ENCODE measurements around the gene OSBPL1A. TPM values are rescaled to one million over a fixed set of nuclear protein-coding genes. Genes with fewer than 3 reads are reported as not detected.
"Not testable (repeated sequence)": the region's sequence is repeated elsewhere in the genome, so short reads cannot be mapped to it uniquely, and the experiment has no call there.

Gene OSBPL1A
- polyA plus RNA-seq, 3 donors = 13.4 to 79.5 (median 49.5) TPM

DNA sequence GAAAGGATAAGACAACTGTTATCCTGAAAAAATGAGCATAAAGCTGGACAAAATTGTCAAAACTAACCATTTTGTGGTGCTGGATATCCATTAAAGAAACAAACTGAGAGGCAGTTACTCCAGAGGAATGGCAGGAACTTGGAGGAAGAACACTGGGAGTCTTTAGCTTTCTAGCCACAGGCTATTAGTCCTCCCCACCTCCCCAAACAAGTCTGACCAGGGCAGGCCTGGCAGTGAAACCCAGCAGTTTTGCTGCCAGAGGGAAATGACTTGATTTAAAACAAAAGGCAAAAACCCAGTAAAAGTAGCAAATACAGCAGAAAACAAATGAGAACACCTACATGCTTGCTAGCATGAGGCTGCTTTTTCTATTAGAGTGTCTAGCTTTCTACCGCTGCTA is 34.9 kb downstream of the OSBPL1A start:
- H3K27ac ChIP-seq (ENCODE audit: low read depth, low read length) = no peak overlapping the region
- WGBS, 3 donors = 85 to 92% (median 91%) methylated on average over 1 of the region's 1 CpG

DNA sequence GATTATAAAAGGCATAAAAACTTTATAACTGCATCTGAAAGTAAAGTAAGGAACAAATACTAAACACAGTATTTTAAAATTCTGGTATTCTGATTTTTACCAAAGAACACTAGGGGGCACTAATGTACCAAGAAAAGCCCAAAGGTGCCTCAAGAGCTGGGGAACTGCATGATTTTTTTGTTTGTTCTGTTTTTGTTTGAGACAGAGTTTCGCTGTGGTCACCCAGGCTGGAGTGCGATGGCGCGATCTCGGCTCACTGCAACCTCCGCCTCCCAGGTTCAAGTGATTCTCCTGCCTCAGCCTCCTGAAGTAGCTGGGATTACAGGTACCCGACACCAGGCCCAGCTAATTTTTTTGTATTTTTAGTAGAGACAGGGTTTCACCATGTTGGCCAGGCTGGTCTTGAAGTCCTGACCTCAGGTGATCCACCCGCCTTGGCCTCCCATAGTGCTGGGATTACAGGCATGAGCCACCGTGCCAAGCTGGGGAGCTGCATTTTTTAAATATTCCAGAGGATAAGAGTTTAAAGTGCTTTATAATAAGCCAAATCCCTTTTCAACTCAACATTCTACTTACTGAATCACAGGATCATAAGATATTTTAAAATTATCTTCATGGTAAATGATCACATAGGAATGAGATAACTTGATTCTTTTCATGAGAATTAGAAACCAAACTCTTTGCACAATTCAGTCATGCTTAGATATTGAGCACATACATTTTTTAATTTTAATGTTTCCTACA is 37.7 kb downstream of the OSBPL1A start:
- 23 to 25% (median 24%) methylated on average over 9 of the region's 9 CpGs for WGBS, 3 donors
- not testable (repeated sequence) for H3K27ac ChIP-seq (ENCODE audit: low read depth, low read length)

DNA sequence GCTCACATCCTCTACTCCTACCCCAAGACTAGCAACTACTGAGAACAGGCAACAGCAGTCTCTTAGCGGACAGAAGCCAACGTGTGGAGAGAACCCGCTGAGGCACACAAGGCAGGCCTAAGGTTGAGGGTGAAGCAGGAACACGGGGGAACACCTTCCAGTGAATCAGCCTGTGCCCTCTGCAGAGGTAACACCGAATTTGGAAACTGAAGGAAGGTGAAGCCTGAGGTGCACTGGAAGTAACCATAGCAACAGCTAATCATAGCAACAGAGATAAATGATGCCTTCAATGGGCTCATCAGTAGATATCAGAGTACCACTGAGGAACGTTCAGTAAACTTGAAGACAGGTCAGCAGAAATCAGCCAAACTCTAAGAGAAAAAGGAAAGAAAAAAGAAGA is 43.3 kb downstream of the OSBPL1A start:
- H3K27ac ChIP-seq (ENCODE audit: low read depth, low read length) = no peak overlapping the region
- 78 to 88% (median 85%) methylated on average over 6 of the region's 6 CpGs for WGBS, 3 donors

DNA sequence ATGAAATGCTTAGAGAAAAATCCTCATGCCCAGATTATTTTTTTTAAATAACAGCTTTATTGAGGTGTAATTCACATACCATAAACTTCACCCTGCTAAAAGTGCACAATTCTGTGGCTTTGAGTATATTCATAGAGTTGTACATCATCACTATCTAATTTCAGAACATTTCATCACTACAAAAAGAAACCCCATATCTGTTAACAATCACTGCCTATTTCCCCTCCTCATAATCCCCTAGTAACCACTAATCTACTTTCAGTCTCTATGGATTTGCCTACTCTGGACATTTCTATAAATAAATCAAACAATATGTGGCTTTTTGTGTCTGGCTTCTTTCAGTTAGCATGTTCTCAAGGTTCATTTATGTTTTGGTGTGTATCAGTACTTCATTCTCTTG is 51.4 kb downstream of the OSBPL1A start:
- H3K27ac ChIP-seq (ENCODE audit: low read depth, low read length) = no peak overlapping the region

DNA sequence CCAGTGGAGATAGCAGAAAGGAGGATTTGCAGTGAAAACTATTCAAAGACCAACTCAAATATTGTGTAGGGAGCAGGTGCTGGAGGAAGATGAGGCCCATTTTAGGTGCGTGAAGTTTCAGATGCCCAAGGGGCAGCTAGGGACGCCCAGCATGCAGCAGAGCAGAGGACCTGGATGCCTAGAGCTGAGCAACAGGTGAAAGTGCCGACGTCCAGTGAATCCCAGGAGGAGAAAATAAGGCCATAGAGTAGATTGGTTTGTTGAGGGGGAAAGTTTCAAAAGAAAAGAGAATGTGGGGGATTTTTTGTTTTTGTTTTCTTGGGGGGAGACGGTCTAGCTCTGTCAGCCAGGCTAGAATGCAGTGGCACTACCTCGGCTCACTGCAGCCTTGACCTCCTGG is 53.1 kb downstream of the OSBPL1A start:
- 95% methylated on average over 6 of the region's 6 CpGs for WGBS, 3 donors
- H3K27ac ChIP-seq (ENCODE audit: low read depth, low read length) = no peak overlapping the region

DNA sequence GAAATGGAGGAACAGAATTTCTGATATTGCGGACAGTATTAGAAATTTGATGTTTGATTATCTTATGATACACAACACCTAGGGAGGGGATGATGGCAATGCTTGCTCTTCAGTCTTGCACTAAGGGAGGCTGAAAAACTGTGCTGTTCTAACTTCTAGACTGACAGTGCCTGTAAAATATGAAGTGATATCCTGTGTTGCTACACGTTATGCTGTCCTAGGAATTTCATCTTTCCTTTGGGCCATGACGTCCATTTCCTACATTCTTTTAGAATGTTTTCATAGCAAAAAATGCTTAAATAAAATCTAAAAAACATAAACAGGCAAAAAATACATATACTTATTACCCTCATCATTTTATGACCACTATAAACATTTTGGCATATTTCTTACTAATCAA is 55.3 kb downstream of the OSBPL1A start:
- 81 to 88% (median 87%) methylated on average over 3 of the region's 3 CpGs for WGBS, 3 donors
- no peak overlapping the region for H3K27ac ChIP-seq (ENCODE audit: low read depth, low read length)

DNA sequence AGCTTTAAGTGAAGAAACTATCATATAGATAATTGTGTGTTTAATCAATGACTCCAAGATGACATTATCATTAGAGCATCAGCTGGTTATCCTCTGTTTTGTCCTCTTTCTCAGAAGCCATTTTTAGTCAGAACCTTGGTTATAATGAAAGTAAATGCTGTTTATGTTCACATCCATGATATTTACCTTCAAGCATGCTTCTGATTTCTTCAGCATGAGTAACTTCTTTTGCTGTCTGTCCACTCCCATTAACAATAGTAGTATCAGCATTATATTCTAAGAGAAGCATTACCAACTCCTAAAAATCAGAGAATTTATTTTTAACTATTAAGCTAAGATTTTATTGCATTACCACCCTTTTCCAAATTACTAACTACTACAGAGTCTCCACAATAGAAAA is 56.3 kb downstream of the OSBPL1A start:
- no peak overlapping the region for H3K27ac ChIP-seq (ENCODE audit: low read depth, low read length)

DNA sequence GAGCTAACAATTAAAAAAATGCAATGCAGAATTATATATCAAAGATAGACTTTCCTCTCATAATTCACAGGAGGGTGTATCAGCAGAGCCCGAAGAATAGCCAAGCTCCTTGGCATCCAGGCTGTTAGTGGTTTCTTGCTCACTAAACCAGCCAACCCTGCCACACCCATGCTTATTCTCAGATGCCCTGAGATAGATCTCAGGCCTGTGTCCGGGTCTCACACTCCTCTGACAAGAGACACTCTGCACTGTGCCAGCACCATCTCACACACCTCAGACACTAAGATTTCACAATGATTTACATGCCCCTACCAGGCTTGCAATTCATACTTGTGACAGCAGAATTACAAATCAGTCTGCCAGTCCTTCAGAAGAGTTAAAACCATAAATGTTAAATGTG is 64.5 kb downstream of the OSBPL1A start:
- 85 to 86% (median 86%) methylated on average over 2 of the region's 2 CpGs for WGBS, 3 donors
- no peak overlapping the region for H3K27ac ChIP-seq (ENCODE audit: low read depth, low read length)

DNA sequence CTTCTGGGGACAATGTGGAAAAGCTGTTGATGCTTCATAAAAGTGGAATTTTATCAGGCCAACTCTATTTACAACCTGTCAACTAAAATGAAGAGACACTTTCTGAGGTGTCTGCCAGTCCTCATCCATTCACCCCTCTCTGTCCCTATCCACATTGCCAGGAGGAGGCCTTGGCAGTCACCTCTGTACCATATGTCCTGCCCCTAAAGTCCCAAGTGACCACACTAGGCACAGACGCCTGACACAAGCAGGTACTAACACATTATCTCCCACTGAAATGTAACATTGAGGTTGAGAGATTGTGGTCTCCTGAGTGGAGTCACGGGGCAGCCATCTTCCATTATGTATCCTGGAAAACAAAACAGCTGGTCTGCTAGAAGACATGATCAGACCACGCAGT is 71.4 kb downstream of the OSBPL1A start:
- no peak overlapping the region for H3K27ac ChIP-seq (ENCODE audit: low read depth, low read length)
- 93 to 96% (median 95%) methylated on average over 3 of the region's 3 CpGs for WGBS, 3 donors

DNA sequence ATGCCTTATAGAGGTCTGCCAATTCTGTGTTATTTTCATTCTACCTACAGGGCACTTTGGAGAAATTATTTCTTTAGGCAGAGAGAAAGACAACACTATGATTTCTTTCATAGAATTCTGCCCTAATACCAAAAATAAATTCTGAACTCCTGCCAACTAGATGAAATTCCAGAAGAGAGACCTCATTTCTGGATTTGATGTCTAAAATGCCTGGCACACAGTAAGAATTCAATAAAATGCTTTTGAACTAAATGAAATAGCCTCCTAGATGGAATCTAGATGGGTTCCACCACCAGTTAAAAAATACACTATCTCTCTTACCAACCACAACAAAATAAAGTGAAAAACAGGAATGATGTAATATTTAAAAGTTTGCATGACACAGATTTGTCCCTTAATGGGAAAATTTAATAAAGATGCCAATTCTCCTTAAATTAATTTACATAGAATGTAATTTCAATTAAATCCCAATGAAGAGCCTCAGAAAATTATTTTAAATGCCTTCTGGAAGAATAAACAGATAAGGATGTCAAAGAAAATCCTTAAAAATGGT is 75.0 kb downstream of the OSBPL1A start:
- no peak overlapping the region for H3K27ac ChIP-seq (ENCODE audit: low read depth, low read length)

GRCh38 chr18:24321071-24321470 is 76.6 kb downstream of the OSBPL1A start:
- no peak overlapping the region for H3K27ac ChIP-seq (ENCODE audit: low read depth, low read length)
- 92 to 96% (median 96%) methylated on average over 1 of the region's 1 CpG for WGBS, 3 donors

- no peak overlapping the region for H3K27ac ChIP-seq (ENCODE audit: low read depth, low read length)
- WGBS, 3 donors = 22 to 71% (median 69%) methylated on average over 5 of the region's 5 CpGs
These were observed 77.9 kb downstream of the OSBPL1A start for GRCh38 chr18:24319757-24320156.

DNA sequence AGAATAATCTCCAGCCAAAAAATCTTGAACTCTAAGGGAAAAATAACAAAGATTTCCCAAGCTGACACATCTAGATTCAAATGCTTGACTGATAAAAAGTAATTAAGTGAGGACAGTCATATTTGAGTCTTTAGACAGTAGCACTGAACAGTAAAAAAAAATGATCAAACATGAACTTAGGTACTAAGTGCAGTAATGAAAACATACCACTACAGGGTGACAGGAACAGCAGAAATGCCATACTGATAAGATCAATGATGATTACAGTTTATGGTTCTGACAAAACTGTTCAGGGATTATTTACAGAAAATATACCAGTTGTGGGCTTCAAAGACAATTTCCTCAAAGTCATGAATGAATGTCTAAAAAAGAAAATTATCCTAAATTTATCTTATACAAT is 80.3 kb downstream of the OSBPL1A start:
- no peak overlapping the region for H3K27ac ChIP-seq (ENCODE audit: low read depth, low read length)

GRCh38 chr18:24315170-24315569 is 82.5 kb downstream of the OSBPL1A start:
- WGBS, 3 donors = 91 to 96% (median 96%) methylated on average over 1 of the region's 1 CpG
- H3K27ac ChIP-seq (ENCODE audit: low read depth, low read length) = no peak overlapping the region

GRCh38 chr18:24306201-24306600 is 91.4 kb downstream of the OSBPL1A start:
- no peak overlapping the region for H3K27ac ChIP-seq (ENCODE audit: low read depth, low read length)
- 86 to 96% (median 96%) methylated on average over 2 of the region's 2 CpGs for WGBS, 3 donors

DNA sequence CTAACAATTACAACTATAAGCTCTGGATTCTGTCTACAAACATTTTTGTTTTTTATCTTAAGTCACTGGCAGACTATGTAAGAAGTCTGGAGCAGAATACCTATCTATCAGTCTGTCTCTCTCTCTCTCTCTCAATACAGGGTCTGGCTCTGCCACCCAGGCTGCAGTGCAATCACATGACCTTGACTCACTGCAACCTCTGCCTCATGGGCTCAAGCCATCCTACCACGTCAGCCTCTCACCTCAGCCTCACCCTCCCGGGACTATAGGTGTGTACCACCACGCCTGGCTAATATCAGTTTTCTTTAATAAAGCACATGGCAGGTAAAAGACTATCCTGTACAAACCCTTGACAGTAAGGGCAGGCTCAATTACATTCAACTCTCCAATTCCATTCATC is 96.9 kb downstream of the OSBPL1A start:
- H3K27ac ChIP-seq (ENCODE audit: low read depth, low read length) = no peak overlapping the region
- 92 to 95% (median 93%) methylated on average over 3 of the region's 3 CpGs for WGBS, 3 donors

DNA sequence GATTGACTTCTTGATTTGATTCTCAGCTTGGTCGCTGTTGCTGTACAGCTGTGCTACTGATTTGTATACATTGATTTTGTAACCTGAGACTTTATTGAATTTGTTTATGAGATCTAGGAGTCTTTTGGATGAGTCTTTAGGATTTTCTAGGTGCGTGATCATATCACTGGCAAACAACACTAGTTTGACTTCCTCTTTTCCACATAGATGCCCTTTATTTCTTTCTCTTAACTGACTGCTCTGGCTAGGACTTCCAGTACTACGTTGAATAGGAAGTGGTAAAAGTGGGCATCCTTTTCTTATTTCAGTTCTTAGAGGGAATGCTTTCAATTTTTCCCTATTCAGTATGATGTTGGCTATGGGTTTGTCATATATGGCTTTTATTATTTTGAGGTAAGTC is 101.3 kb downstream of the OSBPL1A start:
- WGBS, 3 donors = 61 to 80% (median 74%) methylated on average over 3 of the region's 3 CpGs
- no peak overlapping the region for H3K27ac ChIP-seq (ENCODE audit: low read depth, low read length)

DNA sequence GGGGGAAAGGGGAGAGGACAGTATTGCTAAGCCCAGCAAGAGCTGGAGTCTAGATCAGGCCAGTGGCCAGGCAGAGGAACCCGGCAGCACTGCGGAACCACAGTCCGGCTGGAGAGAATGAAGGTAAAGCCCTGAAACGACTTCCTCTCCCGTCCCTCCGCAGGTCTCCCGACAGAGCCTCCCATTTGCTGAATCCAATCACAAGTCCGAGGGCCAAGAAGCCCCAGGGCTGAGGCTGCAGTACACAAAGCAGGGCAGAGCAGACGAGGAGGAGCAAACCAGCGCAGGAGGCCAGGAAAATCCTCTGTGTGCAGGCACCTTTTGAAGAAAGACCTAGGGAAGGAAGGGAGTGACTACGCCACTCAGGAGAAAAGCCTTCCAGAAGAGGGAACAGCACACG is 104.4 kb downstream of the OSBPL1A start:
- WGBS, 3 donors = 87 to 91% (median 90%) methylated on average over 12 of the region's 12 CpGs
- H3K27ac ChIP-seq (ENCODE audit: low read depth, low read length) = no peak overlapping the region

- H3K27ac ChIP-seq (ENCODE audit: low read depth, low read length) = no peak overlapping the region
- 95 to 98% (median 95%) methylated on average over 3 of the region's 3 CpGs for WGBS, 3 donors
These were observed 119.0 kb downstream of the OSBPL1A start for GRCh38 chr18:24278591-24278990.

- 71 to 83% (median 73%) methylated on average over 4 of the region's 4 CpGs for WGBS, 3 donors
- H3K27ac ChIP-seq (ENCODE audit: low read depth, low read length) = no peak overlapping the region
These were observed 120.0 kb downstream of the OSBPL1A start for GRCh38 chr18:24277516-24278195.
